ENCODE results near the gene NHSL2.

DNA sequence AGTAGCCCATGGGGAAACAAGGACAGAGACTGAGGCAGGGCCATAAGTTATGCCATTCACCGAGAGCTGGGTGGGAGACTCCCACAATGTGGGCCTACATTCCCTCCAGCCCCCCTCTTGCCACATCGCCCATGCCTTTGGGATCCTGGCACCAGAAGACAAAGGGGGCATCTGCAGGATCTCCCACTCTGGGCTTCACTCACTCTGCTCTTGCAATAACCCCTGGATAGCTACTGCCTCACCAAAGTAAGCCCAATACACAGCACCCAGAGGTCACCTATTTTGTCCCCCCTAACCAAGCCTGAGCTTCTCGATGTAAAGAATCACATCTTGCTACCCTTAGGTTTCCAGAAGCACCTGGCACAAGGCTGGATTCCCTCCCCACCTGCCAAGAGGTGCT, 221.8 kb downstream of the NHSL2 start:
- TF ChIP-seq, protein P1, sequence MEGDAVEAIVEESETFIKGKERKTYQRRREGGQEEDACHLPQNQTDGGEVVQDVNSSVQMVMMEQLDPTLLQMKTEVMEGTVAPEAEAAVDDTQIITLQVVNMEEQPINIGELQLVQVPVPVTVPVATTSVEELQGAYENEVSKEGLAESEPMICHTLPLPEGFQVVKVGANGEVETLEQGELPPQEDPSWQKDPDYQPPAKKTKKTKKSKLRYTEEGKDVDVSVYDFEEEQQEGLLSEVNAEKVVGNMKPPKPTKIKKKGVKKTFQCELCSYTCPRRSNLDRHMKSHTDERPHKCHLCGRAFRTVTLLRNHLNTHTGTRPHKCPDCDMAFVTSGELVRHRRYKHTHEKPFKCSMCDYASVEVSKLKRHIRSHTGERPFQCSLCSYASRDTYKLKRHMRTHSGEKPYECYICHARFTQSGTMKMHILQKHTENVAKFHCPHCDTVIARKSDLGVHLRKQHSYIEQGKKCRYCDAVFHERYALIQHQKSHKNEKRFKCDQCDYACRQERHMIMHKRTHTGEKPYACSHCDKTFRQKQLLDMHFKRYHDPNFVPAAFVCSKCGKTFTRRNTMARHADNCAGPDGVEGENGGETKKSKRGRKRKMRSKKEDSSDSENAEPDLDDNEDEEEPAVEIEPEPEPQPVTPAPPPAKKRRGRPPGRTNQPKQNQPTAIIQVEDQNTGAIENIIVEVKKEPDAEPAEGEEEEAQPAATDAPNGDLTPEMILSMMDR (IDR thresholded peaks at IDR 0.05 in 8 of 11, conservative IDR thresholded peaks at IDR 0.05 in 3 of 11): no peak
- no peak for TF ChIP-seq POLR2A (IDR thresholded peaks at IDR 0.05)

Measured in spleen (tissue), 7 donors.